Measurements from ENCODE around the gene OPCML.

OPCML gene

GRCh38 chr11:132943706-132944568 is 588.4 kb downstream of the OPCML start:
- CTCF ChIA-PET = no interaction called here
- TF ChIP-seq CTCF (IDR thresholded peaks at IDR 0.05; ENCODE audit: control extremely low read depth, extremely low read depth, low read depth, missing control alignments) = no peak
- no peak for DNase-seq (ENCODE audit: extremely low spot score)
- POLR2A ChIA-PET = no interaction called here

GRCh38 chr11:132943357-132943705 is 589.0 kb downstream of the OPCML start:
- ChIA-PET POLR2A (no interaction called here), CTCF (interaction anchor here (0.7 kb wide), 1 partner anchor 16 kb away, joined by 3 read pairs; no protein-coding TSS in a partner anchor)
- DNase-seq (ENCODE audit: extremely low spot score) = no peak
- TF ChIP-seq CTCF (IDR thresholded peaks at IDR 0.05; ENCODE audit: control extremely low read depth, extremely low read depth, low read depth, missing control alignments) = no peak

DNA sequence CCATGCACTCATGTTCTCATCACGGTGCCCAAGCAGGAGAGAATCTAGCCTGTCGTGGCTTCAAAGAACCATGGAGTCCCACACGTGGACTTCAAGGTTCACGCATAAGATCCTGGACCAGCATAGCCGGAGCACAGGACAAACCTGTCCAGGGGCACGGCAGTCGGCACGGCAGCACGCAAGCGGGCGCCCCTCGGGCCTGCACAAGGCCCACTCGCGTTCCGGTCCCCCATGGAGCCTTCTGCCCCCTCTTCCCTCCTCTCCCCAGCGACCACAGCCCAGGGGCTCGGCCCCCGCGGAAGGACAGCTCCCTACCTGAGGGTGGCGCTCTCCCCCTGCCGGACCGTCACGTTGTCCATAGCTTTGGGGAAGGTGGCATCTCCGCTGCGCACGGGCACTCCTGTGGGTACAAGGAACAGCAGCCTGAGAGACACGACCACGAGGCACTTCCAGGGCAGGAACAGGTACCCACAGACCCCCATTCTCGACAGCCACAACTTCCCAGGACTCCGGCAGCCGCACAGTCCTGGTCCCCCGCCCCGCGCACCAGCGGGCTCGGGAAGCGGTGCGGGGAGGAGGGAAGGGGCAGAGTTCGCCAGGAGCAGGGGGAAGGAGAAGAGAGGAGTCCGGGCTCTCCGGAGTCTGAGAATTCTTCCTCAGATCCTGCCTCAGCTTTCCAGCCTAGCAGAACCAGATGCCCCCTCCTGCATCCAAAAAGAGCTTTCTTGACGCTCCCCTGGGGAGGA is 589.5 kb downstream of the OPCML start:
- no peak for TF ChIP-seq CTCF (IDR thresholded peaks at IDR 0.05; ENCODE audit: control extremely low read depth, extremely low read depth, low read depth, missing control alignments)
- DNase-seq (ENCODE audit: extremely low spot score) = no peak
- ChIA-PET POLR2A (no interaction called here), CTCF (interaction anchor here (0.7 kb wide), 1 partner anchor 16 kb away, joined by 3 read pairs; no protein-coding TSS in a partner anchor)

DNA sequence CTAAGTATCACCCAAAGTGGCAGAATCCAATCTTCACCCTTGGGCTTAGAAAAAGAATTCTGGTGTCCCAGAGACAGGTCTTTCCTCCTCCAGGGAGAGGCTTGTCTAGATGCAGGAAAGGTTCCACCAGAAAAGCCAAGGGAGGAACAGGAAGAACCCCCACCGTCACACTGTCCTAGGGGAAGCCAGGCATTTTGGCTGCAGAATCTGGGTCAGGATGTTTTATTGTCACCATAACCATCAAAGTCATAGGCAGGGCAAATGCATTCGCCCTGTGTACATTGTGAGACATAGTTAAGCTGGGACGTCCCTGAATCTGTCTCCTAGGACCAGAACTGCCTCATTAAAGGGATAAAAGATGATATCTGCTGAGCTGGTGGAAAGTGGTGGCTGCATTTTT is 590.5 kb downstream of the OPCML start:
- POLR2A ChIA-PET = no interaction called here
- no peak for DNase-seq (ENCODE audit: extremely low spot score)
- CTCF ChIA-PET = interaction anchor here (0.8 to 3.9 kb wide), 25 partner anchors 8 to 1555 kb away, joined by 3 to 22 read pairs (median 5); no protein-coding TSS in a partner anchor
- TF ChIP-seq CTCF (IDR thresholded peaks at IDR 0.05; ENCODE audit: control extremely low read depth, extremely low read depth, low read depth, missing control alignments) = no peak

DNA sequence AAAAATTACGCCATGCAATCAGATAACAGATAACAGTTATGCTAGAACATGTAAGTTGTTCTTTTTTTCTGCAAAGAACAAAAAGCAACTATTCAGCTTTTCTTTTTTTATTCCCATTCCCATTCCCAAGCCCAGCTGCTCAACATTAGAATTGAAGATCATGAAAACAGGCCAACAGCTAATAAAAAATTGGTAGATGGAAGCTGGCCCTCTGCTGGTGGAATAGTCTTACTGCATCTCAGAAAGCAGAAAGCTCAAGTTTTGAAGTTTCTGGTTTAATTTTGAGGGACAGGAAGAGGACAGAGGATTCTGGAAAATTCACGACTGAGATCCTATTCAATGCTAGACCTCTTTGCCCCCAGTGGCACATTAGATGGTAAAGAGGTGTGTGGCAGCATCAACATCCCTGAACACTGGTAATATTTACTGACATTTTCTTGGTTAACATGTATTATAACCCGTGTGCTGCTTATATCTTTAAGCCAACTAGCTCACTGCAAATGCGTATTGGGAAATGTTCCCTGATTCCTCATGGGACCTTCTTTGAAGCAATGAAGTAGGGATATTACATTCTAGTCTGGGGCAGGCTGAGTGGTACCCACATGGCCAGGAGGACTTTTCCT is 591.2 kb downstream of the OPCML start:
- no peak for DNase-seq (ENCODE audit: extremely low spot score)
- ChIA-PET CTCF (interaction anchor here (0.6 to 3.9 kb wide), 33 partner anchors 9 to 1554 kb away, joined by 3 to 22 read pairs (median 4); no protein-coding TSS in a partner anchor), POLR2A (no interaction called here)
- peak; percentile 73 for TF ChIP-seq CTCF (IDR thresholded peaks at IDR 0.05; ENCODE audit: control extremely low read depth, extremely low read depth, low read depth, missing control alignments)

GRCh38 chr11:132937016-132937415 is 595.3 kb downstream of the OPCML start:
- no peak for DNase-seq (ENCODE audit: extremely low spot score)
- ChIA-PET CTCF (interaction anchor here (1.5 kb wide), 1 partner anchor 1189 kb away, joined by 3 read pairs; no protein-coding TSS in a partner anchor), POLR2A (no interaction called here)
- TF ChIP-seq CTCF (IDR thresholded peaks at IDR 0.05; ENCODE audit: control extremely low read depth, extremely low read depth, low read depth, missing control alignments) = no peak
